MM.1S (cell line): ENCODE data around the gene LAMB2.

Experiments
- DNase-seq: peaks from one replicate; pipeline ENCODE4 v3.0.0-alpha.2; 2015
- H2AFZ ChIP-seq: fragments of 300-600 bp; sonication (generic); 2 replicates; pipeline ENCODE4 v1.6.0; 2016; ENCODE audit warnings: antibody characterized with exemption, low read length
- H3F3A ChIP-seq: fragments of 300-600 bp; sonication (generic); 2 replicates; pipeline ENCODE4 v1.6.1; 2016; ENCODE audit warnings: mild to moderate bottlenecking, antibody characterized with exemption, low read length, moderate library complexity, mixed read lengths; ENCODE audit not compliant: insufficient read depth
- H3K27ac ChIP-seq: fragments of 300-600 bp; sonication (generic); 2 replicates; pipeline ENCODE4 v1.5.1; 2016; ENCODE audit warnings: mild to moderate bottlenecking, low read length
- H3K27me3 ChIP-seq: fragments of 300-600 bp; sonication (generic); replicated peaks from 2 replicates; pipeline ENCODE4 v1.6.0; 2016; ENCODE audit warnings: low read length; ENCODE audit not compliant: insufficient read depth
- H3K36me3 ChIP-seq: fragments of 300-600 bp; sonication (generic); replicated peaks from 2 replicates; pipeline ENCODE4 v1.6.1; 2016; ENCODE audit warnings: mild to moderate bottlenecking, low read length, mixed read lengths; ENCODE audit not compliant: insufficient read depth
- H3K4me1 ChIP-seq: fragments of 300-600 bp; sonication (generic); 2 replicates; pipeline ENCODE4 v1.6.1; 2016; ENCODE audit warnings: low read length, mixed read lengths
- H3K4me2 ChIP-seq: fragments of 300-600 bp; sonication (generic); 2 replicates; pipeline ENCODE4 v1.6.0; 2016; ENCODE audit warnings: low read depth, low read length
- H3K4me3 ChIP-seq: fragments of 300-600 bp; sonication (generic); 2 replicates; pipeline ENCODE4 v1.5.1; 2016; ENCODE audit warnings: low read length, mixed read lengths
- H3K79me2 ChIP-seq: fragments of 300-600 bp; sonication (generic); 2 replicates; pipeline ENCODE4 v1.6.1; 2016; ENCODE audit warnings: mixed run types, low read length, mixed read lengths
- H3K9ac ChIP-seq: fragments of 300-600 bp; sonication (generic); 2 replicates; pipeline ENCODE4 v1.6.1; 2016; ENCODE audit warnings: low read length, mixed read lengths
- H3K9me2 ChIP-seq: fragments of 300-600 bp; sonication (generic); replicated peaks from 2 replicates; pipeline ENCODE4 v1.6.1; 2016; ENCODE audit warnings: mild to moderate bottlenecking, low read length, mixed read lengths; ENCODE audit not compliant: insufficient read depth
- H3K9me3 ChIP-seq: fragments of 300-600 bp; sonication (generic); replicated peaks from 2 replicates; pipeline ENCODE4 v1.6.1; 2016; ENCODE audit warnings: mild to moderate bottlenecking, low read length, mixed read lengths; ENCODE audit not compliant: insufficient read depth
- H4K20me1 ChIP-seq: fragments of 300-600 bp; sonication (generic); 2 replicates; pipeline ENCODE4 v1.6.1; 2016; ENCODE audit warnings: mild to moderate bottlenecking, low read length, moderate library complexity, mixed read lengths; ENCODE audit not compliant: insufficient read depth
- EZH2 ChIP-seq: fragments of 300-600 bp; sonication (generic); optimal IDR thresholded peaks from 2 replicates; pipeline ENCODE3; 2017; ENCODE audit warnings: low read depth, mild to moderate bottlenecking, antibody characterized with exemption, low read length, mixed read lengths
- EZH2phosphoT487 ChIP-seq: fragments of 300-600 bp; sonication (generic); IDR thresholded peaks from 2 replicates; pipeline ENCODE4 v1.6.1; 2018; ENCODE audit warnings: antibody characterized with exemption, low read length
- TF ChIP-seq, protein P1 (sequence below): fragments of 300-600 bp; sonication (generic); IDR thresholded peaks from 2 replicates; pipeline ENCODE4 v1.5.1; 2016; ENCODE audit warnings: antibody characterized with exemption, low read length, mixed read lengths

Gene LAMB2

DNA sequence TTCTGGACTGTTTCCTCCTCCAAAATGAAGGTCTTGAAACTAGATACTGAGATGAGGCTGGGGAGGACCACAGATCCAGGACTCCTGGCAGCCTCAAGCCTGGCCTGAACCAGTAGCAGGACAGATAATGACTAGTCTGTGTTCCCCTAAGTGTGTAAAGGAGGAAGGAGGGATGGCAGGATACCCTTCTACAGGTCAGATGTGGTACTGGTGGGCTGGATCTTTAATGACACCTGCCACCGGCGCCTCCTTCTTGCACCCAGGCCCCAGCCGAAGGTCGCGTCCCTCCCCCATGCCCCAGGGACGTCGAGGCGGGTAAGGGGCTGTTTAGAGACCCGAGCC, 12.8 kb downstream of the LAMB2 start:
- H3F3A ChIP-seq: peaks cover 12% of the 10 kb centered on the region
- TF ChIP-seq EZH2 (no peak), EZH2phosphoT487 (no peak)
- TF ChIP-seq, protein P1, sequence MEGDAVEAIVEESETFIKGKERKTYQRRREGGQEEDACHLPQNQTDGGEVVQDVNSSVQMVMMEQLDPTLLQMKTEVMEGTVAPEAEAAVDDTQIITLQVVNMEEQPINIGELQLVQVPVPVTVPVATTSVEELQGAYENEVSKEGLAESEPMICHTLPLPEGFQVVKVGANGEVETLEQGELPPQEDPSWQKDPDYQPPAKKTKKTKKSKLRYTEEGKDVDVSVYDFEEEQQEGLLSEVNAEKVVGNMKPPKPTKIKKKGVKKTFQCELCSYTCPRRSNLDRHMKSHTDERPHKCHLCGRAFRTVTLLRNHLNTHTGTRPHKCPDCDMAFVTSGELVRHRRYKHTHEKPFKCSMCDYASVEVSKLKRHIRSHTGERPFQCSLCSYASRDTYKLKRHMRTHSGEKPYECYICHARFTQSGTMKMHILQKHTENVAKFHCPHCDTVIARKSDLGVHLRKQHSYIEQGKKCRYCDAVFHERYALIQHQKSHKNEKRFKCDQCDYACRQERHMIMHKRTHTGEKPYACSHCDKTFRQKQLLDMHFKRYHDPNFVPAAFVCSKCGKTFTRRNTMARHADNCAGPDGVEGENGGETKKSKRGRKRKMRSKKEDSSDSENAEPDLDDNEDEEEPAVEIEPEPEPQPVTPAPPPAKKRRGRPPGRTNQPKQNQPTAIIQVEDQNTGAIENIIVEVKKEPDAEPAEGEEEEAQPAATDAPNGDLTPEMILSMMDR: no peak
- no peaks in the 10 kb centered on the region for H3K9me3 ChIP-seq
- H3K27ac ChIP-seq: peak overlapping the region; percentile 68; the same call in 1 of the 2 replicates
- H4K20me1 ChIP-seq: no peaks in the 10 kb centered on the region
- H3K9me2 ChIP-seq: no peaks in the 10 kb centered on the region
- H3K36me3 ChIP-seq: 0 out of 2 replicates have a peak, but pooled peaks cover 2% of the 10 kb centered on the region
- DNase-seq: no peak
- peak overlapping the region; percentile 92 for H3K4me3 ChIP-seq
- peak overlapping the region; percentile 92 for H2AFZ ChIP-seq
- H3K27me3 ChIP-seq: peaks cover 3% of the 10 kb centered on the region; the same call in 1 of the 2 replicates
- H3K9ac ChIP-seq: peak overlapping the region; percentile 96
- peaks cover 24% of the 10 kb centered on the region for H3K79me2 ChIP-seq
- H3K4me1 ChIP-seq: peaks cover 8% of the 10 kb centered on the region
- H3K4me2 ChIP-seq: peak overlapping the region; percentile 99

DNA sequence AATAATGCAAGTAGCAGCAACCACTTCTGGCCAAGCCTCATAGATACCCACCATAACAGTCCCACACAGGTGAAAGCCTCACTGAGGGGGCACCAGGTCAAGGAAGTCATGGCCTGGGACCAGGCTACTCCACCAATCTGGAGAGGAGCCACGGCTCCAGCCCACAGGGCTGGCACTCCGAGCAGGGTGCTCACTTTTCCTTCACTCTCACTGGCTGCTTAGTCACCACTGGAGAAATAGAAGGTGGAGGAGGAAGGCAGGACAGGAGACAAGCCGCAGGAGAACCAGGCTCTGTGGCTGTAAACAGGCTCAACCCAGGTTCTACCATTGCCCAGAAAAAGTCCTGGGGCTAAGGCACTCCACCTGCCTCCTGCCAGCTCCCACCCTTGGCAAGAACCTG, 13.4 kb downstream of the LAMB2 start:
- no peaks in the 10 kb centered on the region for H4K20me1 ChIP-seq
- peak overlapping the region; percentile 96 for H3K9ac ChIP-seq
- no peaks in the 10 kb centered on the region for H3K9me3 ChIP-seq
- H3K27ac ChIP-seq: peak overlapping the region; percentile 68; the same call in 1 of the 2 replicates
- DNase-seq: no peak
- H3K9me2 ChIP-seq: no peaks in the 10 kb centered on the region
- peak overlapping the region; percentile 92 for H3K4me3 ChIP-seq
- H3K79me2 ChIP-seq: peaks cover 24% of the 10 kb centered on the region
- peaks cover 3% of the 10 kb centered on the region; the same call in 1 of the 2 replicates for H3K27me3 ChIP-seq
- peaks cover 12% of the 10 kb centered on the region for H3F3A ChIP-seq
- TF ChIP-seq EZH2phosphoT487 (no peak), EZH2 (no peak)
- TF ChIP-seq, protein P1: no peak
- H3K4me1 ChIP-seq: peaks cover 8% of the 10 kb centered on the region
- H3K4me2 ChIP-seq: peak overlapping the region; percentile 99
- 0 out of 2 replicates have a peak, but pooled peaks cover 3% of the 10 kb centered on the region for H3K36me3 ChIP-seq
- no peak overlapping the region for H2AFZ ChIP-seq

DNA sequence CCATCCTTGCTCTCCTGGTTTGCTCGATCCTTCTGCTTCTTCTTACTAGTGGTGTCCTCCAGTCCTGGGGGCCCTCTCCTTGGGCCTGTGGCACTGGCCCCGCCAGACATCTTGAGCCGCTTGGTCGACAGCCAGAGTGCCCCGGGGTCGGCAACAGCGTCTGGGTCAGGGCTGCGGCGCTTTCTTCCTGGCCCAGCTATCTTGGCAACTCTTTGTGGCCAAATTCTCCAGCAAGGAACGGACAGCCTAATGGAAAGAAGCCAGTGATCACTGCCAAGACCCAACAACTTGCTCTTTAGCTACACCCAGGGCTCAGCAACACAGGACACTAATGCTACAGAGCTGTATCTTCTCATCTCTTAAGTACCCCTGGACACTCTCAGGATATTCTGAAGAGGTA, 13.8 kb downstream of the LAMB2 start:
- Histone ChIP-seq H2AFZ (no peak overlapping the region), H3K9ac (no peak overlapping the region), H4K20me1 (no peaks in the 10 kb centered on the region), H3K9me2 (no peaks in the 10 kb centered on the region), H3K27me3 (no peaks in the 10 kb centered on the region), H3K4me1 (peaks cover 8% of the 10 kb centered on the region), H3K27ac (no peak overlapping the region), H3K4me3 (no peak overlapping the region), H3K79me2 (peaks cover 24% of the 10 kb centered on the region), H3K4me2 (peak overlapping the region; percentile 99; the same call in 1 of the 2 replicates), H3K9me3 (no peaks in the 10 kb centered on the region), H3K36me3 (0 out of 2 replicates have a peak, but pooled peaks cover 3% of the 10 kb centered on the region), H3F3A (peaks cover 12% of the 10 kb centered on the region)
- TF ChIP-seq, protein P1: no peak
- no peak for TF ChIP-seq EZH2
- no peak for DNase-seq
